Limb (tissue), 2 donors: ENCODE measurements around the gene SH3GLB1.

Source experiments
- DNase-seq, 2 donors: peaks; one replicate each; pipeline ENCODE4 v3.0.0-alpha.2; 2016; ENCODE audit errors: extremely low spot score in 2 of 2

The SH3GLB1 gene

DNA sequence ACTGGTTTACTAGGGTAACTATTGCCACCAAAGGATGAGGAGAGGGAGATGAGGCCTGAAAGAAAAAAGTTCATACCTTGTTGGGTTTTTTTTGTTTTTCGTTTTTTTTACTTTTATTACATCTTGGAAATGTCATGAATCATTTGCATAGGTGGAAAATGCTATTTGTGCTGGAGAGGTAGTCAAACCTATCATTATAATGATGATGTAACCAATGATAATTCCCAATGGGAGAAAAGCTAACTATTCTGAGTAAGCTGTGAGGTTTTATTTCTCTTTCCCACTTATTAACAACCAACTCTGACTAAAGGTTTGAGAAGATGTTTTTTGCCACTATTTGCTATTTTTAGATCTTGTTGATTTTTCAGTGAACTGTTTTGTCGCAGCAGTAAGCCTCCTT lies 29.0 kb downstream of the SH3GLB1 start:
- DNase-seq = no peak

DNA sequence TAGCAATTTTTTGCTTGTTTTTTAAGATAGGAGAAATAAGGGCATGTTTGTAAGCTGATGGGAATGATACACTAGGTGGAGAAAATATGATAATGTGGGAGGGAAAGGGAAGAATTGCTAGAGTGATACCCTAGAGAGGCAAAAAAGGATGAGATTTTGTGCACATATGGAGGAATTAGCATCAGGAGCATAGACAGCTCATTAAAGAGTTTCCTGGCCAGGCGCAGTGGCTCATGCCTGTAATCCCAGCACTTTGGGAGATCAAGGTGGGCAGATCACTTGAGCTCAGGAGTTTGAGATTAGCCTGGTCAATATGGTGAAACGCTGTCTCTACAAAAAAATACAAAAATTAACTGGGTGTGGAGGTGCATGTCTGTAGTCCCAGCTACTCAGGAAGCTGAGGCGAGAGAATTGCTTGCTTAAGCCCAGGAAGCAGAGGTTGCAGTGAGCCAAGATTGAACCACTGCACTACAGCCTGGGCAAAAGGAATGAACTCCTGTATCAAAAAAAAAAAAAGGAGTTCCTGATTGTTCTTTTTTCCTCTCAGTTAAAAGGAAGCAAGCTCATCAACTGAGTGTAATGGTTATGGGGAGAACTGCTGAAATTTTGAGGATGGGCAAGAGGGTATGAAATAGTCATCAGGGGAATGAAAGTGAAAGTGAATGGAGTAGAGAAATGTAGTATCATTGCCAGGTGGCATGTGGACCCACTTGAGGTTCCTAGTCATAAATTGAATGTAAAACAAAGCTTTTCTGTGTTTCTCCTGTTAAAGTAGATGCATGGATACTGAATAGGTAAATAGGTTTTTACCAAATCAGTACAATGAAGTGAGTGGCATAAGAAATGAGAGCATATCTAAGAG lies 35.5 kb downstream of the SH3GLB1 start:
- no peak for DNase-seq

DNA sequence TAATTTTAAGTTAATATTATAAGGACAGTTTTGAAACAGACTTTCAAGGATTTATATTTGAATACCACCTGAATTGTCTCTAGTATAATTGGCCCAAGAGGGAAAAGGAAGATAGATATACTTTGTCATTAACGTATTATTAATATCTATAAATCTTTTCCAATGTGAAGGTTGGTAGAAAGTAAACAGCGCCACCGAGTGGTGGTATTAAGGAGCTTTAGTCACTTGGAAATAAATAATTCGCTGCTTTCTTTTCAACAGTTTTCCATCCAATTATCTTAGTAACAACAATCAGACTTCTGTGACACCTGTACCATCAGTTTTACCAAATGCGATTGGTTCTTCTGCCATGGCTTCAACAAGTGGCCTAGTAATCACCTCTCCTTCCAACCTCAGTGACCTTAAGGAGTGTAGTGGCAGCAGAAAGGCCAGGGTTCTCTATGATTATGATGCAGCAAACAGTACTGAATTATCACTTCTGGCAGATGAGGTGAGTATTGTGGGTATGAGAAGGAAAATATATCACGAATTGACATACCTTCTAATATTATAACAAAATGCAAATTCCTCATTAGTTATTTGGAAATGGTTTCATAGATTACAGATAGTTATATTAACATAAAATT lies 37.7 kb downstream of the SH3GLB1 start:
- no peak for DNase-seq

DNA sequence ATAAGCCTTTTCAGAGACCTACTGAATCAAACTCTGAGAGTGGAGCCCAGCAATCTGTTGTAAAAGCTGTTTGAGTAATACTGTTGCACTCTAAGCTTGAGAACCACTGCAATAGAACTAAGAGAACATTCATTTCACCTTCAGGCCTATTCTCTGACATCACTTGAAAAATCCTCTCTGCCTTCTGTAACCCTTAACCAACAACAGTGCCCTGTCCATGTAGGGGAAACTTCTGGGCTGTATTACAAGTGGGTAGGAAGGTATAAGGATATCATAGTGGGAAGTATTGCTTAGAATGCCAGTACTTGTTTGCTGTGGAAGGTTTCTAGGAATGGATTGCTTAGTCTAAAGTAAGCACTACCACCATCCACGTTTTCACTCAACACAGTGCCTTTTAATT lies 42.9 kb downstream of the SH3GLB1 start:
- DNase-seq = no peak

- DNase-seq = no peak
Measured at GRCh38 chr1:86748622-86749373, 44.4 kb downstream of the SH3GLB1 start.

- no peak for DNase-seq
Measured at GRCh38 chr1:86750076-86750475, 45.7 kb downstream of the SH3GLB1 start.

DNA sequence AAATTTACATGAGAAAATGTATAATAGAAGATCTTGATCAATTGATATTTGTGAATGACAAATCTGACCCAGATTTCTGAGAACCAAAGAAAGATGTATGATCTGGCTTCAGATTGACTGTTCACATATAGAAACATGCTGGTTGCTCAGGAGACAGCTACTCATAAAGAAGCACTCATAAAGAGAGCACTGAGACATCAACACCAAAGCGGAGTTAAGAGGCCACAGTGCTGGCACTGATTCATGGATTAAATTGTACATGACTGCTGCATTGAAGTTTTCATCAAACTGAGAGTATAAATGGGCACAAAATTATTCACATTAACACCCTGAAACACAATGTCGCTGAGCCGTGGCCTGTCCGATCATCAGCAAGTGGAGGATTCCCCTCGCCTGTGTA lies 46.2 kb downstream of the SH3GLB1 start:
- no peak for DNase-seq

DNA sequence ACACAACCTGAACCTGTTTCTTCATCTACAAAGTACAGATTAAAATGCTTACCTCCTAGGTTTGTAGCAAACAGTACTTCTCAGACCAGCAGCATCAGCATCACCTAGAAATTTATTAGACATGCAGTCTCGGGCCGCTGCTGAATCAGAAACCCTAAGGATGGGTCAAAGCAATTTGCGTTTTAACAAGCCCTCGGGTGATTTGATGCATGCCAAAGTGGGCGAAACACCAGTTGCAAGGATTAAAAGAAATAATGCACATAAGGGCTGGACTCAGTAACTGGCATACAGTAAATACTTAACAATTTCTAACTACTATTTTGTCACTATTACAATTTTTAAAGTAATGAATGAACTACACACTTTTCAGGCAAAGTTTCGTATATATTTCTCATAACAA lies 47.5 kb downstream of the SH3GLB1 start:
- DNase-seq = no peak

DNA sequence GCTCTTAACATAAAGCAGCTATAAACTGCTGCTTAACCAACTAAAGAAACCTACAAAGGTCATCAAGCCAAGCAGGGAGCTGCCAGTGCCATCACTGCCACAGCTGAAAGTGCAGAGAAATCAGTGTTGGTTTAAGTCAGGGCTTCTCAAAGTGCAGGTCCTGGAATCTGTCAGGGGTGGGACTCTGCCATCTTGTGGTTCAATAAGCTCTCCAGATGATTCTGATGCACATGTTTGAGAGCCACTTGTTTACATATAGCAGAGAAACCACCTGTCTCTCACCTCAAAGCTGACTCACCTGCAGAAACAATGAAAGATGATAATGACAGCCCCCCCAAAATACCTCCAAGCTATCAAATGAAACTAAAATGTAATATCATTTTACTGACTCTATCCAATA lies 49.3 kb downstream of the SH3GLB1 start:
- no peak for DNase-seq

GRCh38 chr1:86754265-86754974 lies 50.0 kb downstream of the SH3GLB1 start:
- no peak for DNase-seq

DNA sequence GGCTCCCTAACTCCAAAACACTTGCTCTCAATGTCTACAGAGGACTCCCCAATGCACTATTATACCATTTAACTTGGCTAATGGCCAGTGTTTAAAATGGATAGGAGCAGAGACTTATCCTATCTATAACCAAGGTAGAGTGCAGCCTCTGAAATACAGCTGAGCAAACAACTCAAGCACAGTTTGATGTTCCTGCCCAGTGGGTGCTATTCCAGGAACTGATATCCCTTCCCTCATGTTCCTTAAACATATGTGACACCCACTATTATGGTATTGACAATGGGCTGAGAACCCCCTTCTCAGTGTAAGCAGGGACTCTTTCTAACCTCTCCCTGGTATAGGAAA lies 51.7 kb downstream of the SH3GLB1 start:
- DNase-seq = no peak

DNA sequence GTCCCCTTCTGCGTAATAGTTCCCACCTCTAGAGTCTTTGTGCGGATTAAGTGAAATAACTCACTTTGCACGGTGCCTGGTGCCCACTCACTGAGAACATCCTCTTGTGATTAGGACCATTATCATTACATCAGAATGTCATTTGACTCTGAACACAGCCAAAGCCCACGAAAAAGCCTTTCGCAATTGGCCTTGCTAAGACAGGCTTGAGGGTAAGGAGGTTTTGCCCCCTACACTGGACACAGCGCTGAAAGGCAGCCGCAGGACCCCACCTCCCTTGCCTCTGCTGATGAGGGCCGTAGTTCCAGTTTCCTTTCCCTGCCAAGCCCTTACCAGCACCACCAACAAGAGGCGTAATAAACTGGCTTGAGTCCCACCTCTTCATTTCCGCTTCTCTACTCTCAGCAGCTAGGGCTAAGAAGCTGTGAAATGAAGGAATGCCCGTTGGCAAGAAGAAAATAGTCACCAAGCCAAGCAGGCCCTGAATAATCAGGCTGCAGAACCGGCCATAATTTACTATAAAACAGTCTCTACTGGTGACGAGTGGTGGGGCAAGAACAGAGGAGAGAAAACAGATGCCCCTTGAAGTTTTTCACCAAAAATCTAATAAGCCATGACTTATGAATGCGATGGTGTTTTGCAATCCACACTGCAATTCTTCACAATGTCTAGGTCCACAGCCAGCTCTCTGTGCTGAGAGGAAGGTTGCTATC lies 53.1 kb downstream of the SH3GLB1 start:
- DNase-seq = no peak

DNA sequence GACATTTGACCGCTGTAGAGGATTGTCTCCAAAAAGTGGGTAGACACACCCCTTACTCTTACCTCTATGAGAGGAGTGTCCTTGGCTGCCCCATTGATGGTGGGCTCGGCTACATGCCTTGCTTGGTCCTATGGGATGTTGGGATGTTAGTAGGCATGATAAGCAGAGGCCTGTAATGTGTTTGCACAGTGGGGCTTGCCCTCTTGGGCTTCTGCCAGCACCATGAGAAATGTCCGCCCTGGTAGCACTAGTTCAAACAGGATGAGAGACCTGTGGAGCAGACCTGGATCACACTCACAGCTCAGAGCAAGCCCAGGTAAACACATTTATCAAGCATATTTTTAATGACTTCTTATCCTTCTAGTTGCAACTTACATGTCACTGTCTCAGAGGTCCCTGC lies 54.2 kb downstream of the SH3GLB1 start:
- no peak for DNase-seq

DNA sequence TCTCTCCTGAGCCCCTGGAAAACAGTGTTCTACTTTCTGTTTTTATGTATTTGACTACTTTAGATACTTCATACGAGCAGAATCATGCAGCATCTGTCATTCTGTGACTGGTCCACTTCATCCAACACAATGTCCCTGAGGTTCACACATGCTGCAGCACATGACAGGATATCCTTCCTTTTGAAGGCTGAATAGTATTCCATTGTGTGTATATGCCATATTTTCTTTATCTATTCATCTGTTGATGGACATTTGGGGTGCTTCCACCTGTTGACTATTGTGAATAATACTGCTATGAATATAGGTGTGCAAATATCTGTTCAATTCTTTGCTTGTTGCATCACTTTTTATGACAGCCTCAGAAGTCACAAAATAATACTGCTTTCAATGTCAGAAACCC lies 55.8 kb downstream of the SH3GLB1 start:
- no peak for DNase-seq

- no peak for DNase-seq
Measured at GRCh38 chr1:86762336-86762735, 58.0 kb downstream of the SH3GLB1 start.

GRCh38 chr1:86764523-86764922 lies 60.1 kb downstream of the SH3GLB1 start:
- no peak for DNase-seq

DNA sequence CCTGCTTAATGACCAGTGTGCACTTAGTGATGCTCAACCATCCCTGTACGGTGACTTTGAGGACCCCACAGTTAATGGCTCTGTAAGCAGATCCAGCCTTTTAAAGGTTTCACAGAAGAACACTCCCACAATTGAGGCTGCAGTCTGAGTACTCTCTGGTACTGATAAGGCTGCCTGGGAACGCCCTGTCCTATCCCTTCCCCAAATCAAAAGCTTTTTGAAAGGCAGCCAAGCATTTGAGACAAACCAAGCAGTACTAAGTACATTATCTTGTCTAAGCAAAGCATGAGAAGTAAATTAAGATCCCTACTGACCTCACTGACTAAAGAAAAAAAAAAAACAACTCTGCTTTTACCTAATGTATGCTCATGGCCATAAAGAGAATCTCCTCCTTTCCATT lies 60.7 kb downstream of the SH3GLB1 start:
- no peak for DNase-seq

DNA sequence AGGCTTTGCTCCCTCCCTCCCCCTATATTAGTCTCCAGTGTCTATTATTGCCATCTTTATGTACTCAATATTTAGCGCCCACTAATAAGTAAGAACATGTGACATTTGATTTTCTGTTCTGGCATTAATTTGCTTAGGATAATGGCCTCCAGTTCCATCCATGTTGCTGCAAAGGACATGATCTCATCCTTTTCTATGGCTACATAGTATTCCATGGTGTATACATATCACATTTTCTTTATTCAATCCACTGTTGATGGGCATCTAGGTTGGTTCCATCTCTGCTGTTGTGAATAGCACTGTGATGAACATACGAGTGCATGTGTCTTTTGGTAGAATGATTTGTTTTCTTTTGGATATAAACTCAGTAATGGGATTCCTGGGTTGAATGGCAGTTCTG lies 61.3 kb downstream of the SH3GLB1 start:
- DNase-seq = no peak

GRCh38 chr1:86768554-86768953 lies 64.2 kb downstream of the SH3GLB1 start:
- no peak for DNase-seq

GRCh38 chr1:86769065-86769464 lies 64.7 kb downstream of the SH3GLB1 start:
- no peak for DNase-seq
